ENCODE measurements around the gene ZNF467. TPM values are rescaled to one million over a fixed set of nuclear protein-coding genes. Genes with fewer than 3 reads are reported as not detected.

Gene ZNF467
- total and polyA plus RNA-seq, 2 donors: 3.8 to 8.8 TPM

- 1% methylated on average over 37 of the region's 37 CpGs for WGBS
- H3K27ac ChIP-seq (ENCODE audit: low read depth in 1 of 2, low read length in 1 of 2): peak overlapping the region; percentile 76 to 87
- H3K27me3 ChIP-seq (ENCODE audit: control insufficient read depth in 2 of 2, insufficient read depth in 1 of 2, low read length in 1 of 2): peaks cover 25 to 42% of the 10 kb centered on the region in 2 donors
- H3K4me3 ChIP-seq (ENCODE audit: low read length in 2 of 2): peak overlapping the region; percentile 62 to 81
- peak; percentile 61 to 93 (median 84) for DNase-seq (ENCODE audit: low read depth in 6 of 9, low spot score in 9 of 9)
- H3K36me3 ChIP-seq (ENCODE audit: control insufficient read depth in 2 of 2, insufficient read depth in 2 of 2, low read length in 1 of 2): peaks cover 1 to 5% of the 10 kb centered on the region in 2 donors
- no peaks in the 10 kb centered on the region for H3K9me3 ChIP-seq (ENCODE audit: control insufficient read depth in 2 of 2, insufficient read depth in 1 of 2, low read length in 1 of 2)
- H3K4me1 ChIP-seq (ENCODE audit: control insufficient read depth in 2 of 2, insufficient read depth in 2 of 2, low read length in 2 of 2): peaks cover 11 to 25% of the 10 kb centered on the region in 2 donors
These were observed 1.6 kb downstream of the ZNF467 start for GRCh38 chr7:149771720-149772240.

GRCh38 chr7:149770728-149771636 lies 2.4 kb downstream of the ZNF467 start:
- H3K27me3 ChIP-seq (ENCODE audit: control insufficient read depth in 2 of 2, insufficient read depth in 1 of 2, low read length in 1 of 2): peaks cover 22 to 37% of the 10 kb centered on the region in 2 donors
- DNase-seq (ENCODE audit: low read depth in 6 of 9, low spot score in 9 of 9): no peak
- no peaks in the 10 kb centered on the region for H3K9me3 ChIP-seq (ENCODE audit: control insufficient read depth in 2 of 2, insufficient read depth in 1 of 2, low read length in 1 of 2)
- WGBS: 66% methylated on average over 16 of the region's 16 CpGs
- H3K4me3 ChIP-seq (ENCODE audit: low read length in 2 of 2): peak overlapping the region; percentile 44 to 81
- peaks cover 5% of the 10 kb centered on the region in 2 donors for H3K36me3 ChIP-seq (ENCODE audit: control insufficient read depth in 2 of 2, insufficient read depth in 2 of 2, low read length in 1 of 2)
- H3K27ac ChIP-seq (ENCODE audit: low read depth in 1 of 2, low read length in 1 of 2): peak overlapping the region in 1 of 2 donors; percentile 60
- peaks cover 11 to 25% of the 10 kb centered on the region in 2 donors for H3K4me1 ChIP-seq (ENCODE audit: control insufficient read depth in 2 of 2, insufficient read depth in 2 of 2, low read length in 2 of 2)

GRCh38 chr7:149769915-149770314 lies 3.5 kb downstream of the ZNF467 start:
- WGBS: 94% methylated on average over 2 of the region's 2 CpGs
- Histone ChIP-seq H3K36me3 (ENCODE audit: control insufficient read depth in 2 of 2, insufficient read depth in 2 of 2, low read length in 1 of 2) (peaks cover 8 to 9% of the 10 kb centered on the region in 2 donors), H3K27ac (ENCODE audit: low read depth in 1 of 2, low read length in 1 of 2) (no peak overlapping the region), H3K9me3 (ENCODE audit: control insufficient read depth in 2 of 2, insufficient read depth in 1 of 2, low read length in 1 of 2) (peaks cover 0 to 1% of the 10 kb centered on the region in 2 donors), H3K4me1 (ENCODE audit: control insufficient read depth in 2 of 2, insufficient read depth in 2 of 2, low read length in 2 of 2) (peaks cover 11 to 25% of the 10 kb centered on the region in 2 donors), H3K27me3 (ENCODE audit: control insufficient read depth in 2 of 2, insufficient read depth in 1 of 2, low read length in 1 of 2) (peaks cover 14 to 28% of the 10 kb centered on the region in 2 donors), H3K4me3 (ENCODE audit: low read length in 2 of 2) (no peak overlapping the region)
- DNase-seq (ENCODE audit: low read depth in 6 of 9, low spot score in 9 of 9): no peak

GRCh38 chr7:149768931-149769330 lies 4.5 kb downstream of the ZNF467 start:
- Histone ChIP-seq H3K36me3 (ENCODE audit: control insufficient read depth in 2 of 2, insufficient read depth in 2 of 2, low read length in 1 of 2) (peaks cover 8 to 9% of the 10 kb centered on the region in 2 donors), H3K27ac (ENCODE audit: low read depth in 1 of 2, low read length in 1 of 2) (no peak overlapping the region), H3K27me3 (ENCODE audit: control insufficient read depth in 2 of 2, insufficient read depth in 1 of 2, low read length in 1 of 2) (peaks cover 5 to 20% of the 10 kb centered on the region in 2 donors), H3K4me1 (ENCODE audit: control insufficient read depth in 2 of 2, insufficient read depth in 2 of 2, low read length in 2 of 2) (peaks cover 11 to 16% of the 10 kb centered on the region in 2 donors), H3K4me3 (ENCODE audit: low read length in 2 of 2) (no peak overlapping the region), H3K9me3 (ENCODE audit: control insufficient read depth in 2 of 2, insufficient read depth in 1 of 2, low read length in 1 of 2) (peaks cover 0 to 1% of the 10 kb centered on the region in 2 donors)
- 97% methylated on average over 7 of the region's 7 CpGs for WGBS
- no peak for DNase-seq (ENCODE audit: low read depth in 6 of 9, low spot score in 9 of 9)

- no peak overlapping the region for H3K4me3 ChIP-seq (ENCODE audit: low read length in 2 of 2)
- no peak overlapping the region for H3K27ac ChIP-seq (ENCODE audit: low read depth in 1 of 2, low read length in 1 of 2)
- H3K36me3 ChIP-seq (ENCODE audit: control insufficient read depth in 2 of 2, insufficient read depth in 2 of 2, low read length in 1 of 2): peaks cover 8 to 9% of the 10 kb centered on the region in 2 donors
- peaks cover 9 to 11% of the 10 kb centered on the region in 2 donors for H3K4me1 ChIP-seq (ENCODE audit: control insufficient read depth in 2 of 2, insufficient read depth in 2 of 2, low read length in 2 of 2)
- H3K9me3 ChIP-seq (ENCODE audit: control insufficient read depth in 2 of 2, insufficient read depth in 1 of 2, low read length in 1 of 2): peaks cover 0 to 1% of the 10 kb centered on the region in 2 donors
- no peak for DNase-seq (ENCODE audit: low read depth in 6 of 9, low spot score in 9 of 9)
- peaks cover 0 to 6% of the 10 kb centered on the region in 2 donors for H3K27me3 ChIP-seq (ENCODE audit: control insufficient read depth in 2 of 2, insufficient read depth in 1 of 2, low read length in 1 of 2)
- WGBS: 97% methylated on average over 8 of the region's 8 CpGs
These were observed 6.3 kb downstream of the ZNF467 start for GRCh38 chr7:149767068-149767467.

GRCh38 chr7:149766135-149766675 lies 7.2 kb downstream of the ZNF467 start:
- no peak for DNase-seq (ENCODE audit: low read depth in 6 of 9, low spot score in 9 of 9)
- Histone ChIP-seq H3K9me3 (ENCODE audit: control insufficient read depth in 2 of 2, insufficient read depth in 1 of 2, low read length in 1 of 2) (peaks cover 0 to 1% of the 10 kb centered on the region in 2 donors), H3K27me3 (ENCODE audit: control insufficient read depth in 2 of 2, insufficient read depth in 1 of 2, low read length in 1 of 2) (peaks cover 0 to 6% of the 10 kb centered on the region in 2 donors), H3K4me3 (ENCODE audit: low read length in 2 of 2) (no peak overlapping the region), H3K27ac (ENCODE audit: low read depth in 1 of 2, low read length in 1 of 2) (no peak overlapping the region), H3K4me1 (ENCODE audit: control insufficient read depth in 2 of 2, insufficient read depth in 2 of 2, low read length in 2 of 2) (peaks cover 6 to 8% of the 10 kb centered on the region in 2 donors), H3K36me3 (ENCODE audit: control insufficient read depth in 2 of 2, insufficient read depth in 2 of 2, low read length in 1 of 2) (peaks cover 8 to 9% of the 10 kb centered on the region in 2 donors)
- 96% methylated on average over 18 of the region's 18 CpGs for WGBS

- no peak overlapping the region for H3K27ac ChIP-seq (ENCODE audit: low read depth in 1 of 2, low read length in 1 of 2)
- peaks cover 8 to 9% of the 10 kb centered on the region in 2 donors for H3K36me3 ChIP-seq (ENCODE audit: control insufficient read depth in 2 of 2, insufficient read depth in 2 of 2, low read length in 1 of 2)
- 95% methylated on average over 76 of the region's 76 CpGs for WGBS
- H3K4me1 ChIP-seq (ENCODE audit: control insufficient read depth in 2 of 2, insufficient read depth in 2 of 2, low read length in 2 of 2): peaks cover 0 to 2% of the 10 kb centered on the region in 2 donors
- H3K27me3 ChIP-seq (ENCODE audit: control insufficient read depth in 2 of 2, insufficient read depth in 1 of 2, low read length in 1 of 2): peaks cover 0 to 6% of the 10 kb centered on the region in 2 donors
- peaks cover 0 to 1% of the 10 kb centered on the region in 2 donors for H3K9me3 ChIP-seq (ENCODE audit: control insufficient read depth in 2 of 2, insufficient read depth in 1 of 2, low read length in 1 of 2)
- no peak overlapping the region for H3K4me3 ChIP-seq (ENCODE audit: low read length in 2 of 2)
- no peak for DNase-seq (ENCODE audit: low read depth in 6 of 9, low spot score in 9 of 9)
These were observed 7.8 kb downstream of the ZNF467 start for GRCh38 chr7:149765399-149766121.

- Histone ChIP-seq H3K4me1 (ENCODE audit: control insufficient read depth in 2 of 2, insufficient read depth in 2 of 2, low read length in 2 of 2) (no peaks in the 10 kb centered on the region), H3K27me3 (ENCODE audit: control insufficient read depth in 2 of 2, insufficient read depth in 1 of 2, low read length in 1 of 2) (peaks cover 0 to 6% of the 10 kb centered on the region in 2 donors), H3K9me3 (ENCODE audit: control insufficient read depth in 2 of 2, insufficient read depth in 1 of 2, low read length in 1 of 2) (peaks cover 0 to 1% of the 10 kb centered on the region in 2 donors), H3K27ac (ENCODE audit: low read depth in 1 of 2, low read length in 1 of 2) (no peak overlapping the region), H3K4me3 (ENCODE audit: low read length in 2 of 2) (no peak overlapping the region), H3K36me3 (ENCODE audit: control insufficient read depth in 2 of 2, insufficient read depth in 2 of 2, low read length in 1 of 2) (peaks cover 8 to 9% of the 10 kb centered on the region in 2 donors)
- DNase-seq (ENCODE audit: low read depth in 6 of 9, low spot score in 9 of 9): no peak
- WGBS: 95% methylated on average over 96 of the region's 96 CpGs
These were observed 8.6 kb downstream of the ZNF467 start for GRCh38 chr7:149764481-149765398.

Data from thymus (tissue), 11 donors.